MM.1S (cell line): ENCODE measurements around the gene IL22RA1.

Source experiments
- CTCF ChIP-seq: fragments of 300-600 bp; sonication (generic); IDR thresholded peaks from 2 replicates; pipeline ENCODE4 v1.5.1; 2016; ENCODE audit warnings: antibody characterized with exemption, low read length, mixed read lengths
- EZH2 ChIP-seq: fragments of 300-600 bp; sonication (generic); optimal IDR thresholded peaks from 2 replicates; pipeline ENCODE3; 2017; ENCODE audit warnings: low read depth, mild to moderate bottlenecking, antibody characterized with exemption, low read length, mixed read lengths

- TF ChIP-seq CTCF (no peak), EZH2 (no peak)
These were observed 56.5 kb downstream of the IL22RA1 start for GRCh38 chr1:24086466-24086865.
